HEK293 (cell line): ENCODE measurements around the gene ASTN2.

Experiments
- CTCF ChIA-PET: fragments of 350-600 bp; formaldehyde crosslinking; extraction: SDS; loops from one replicate; lab custom pipeline; 2021; ENCODE audit warnings: antibody characterized with exemption; lab: Yijun Ruan, JAX
- POLR2A ChIA-PET: fragments of 300-600 bp; formaldehyde crosslinking; extraction: SDS; loops from one replicate; lab custom pipeline; 2020; ENCODE audit warnings: antibody characterized with exemption, inconsistent platforms; lab: Yijun Ruan, JAX
- H3K27ac ChIP-seq: fragments of 200-500 bp; sonication (Bioruptor generic); 2 replicates; pipeline ENCODE4 v1.5.1; 2014; ENCODE audit warnings: low read depth, low read length, control low read depth, inconsistent platforms; ENCODE audit errors: extremely low read depth
- H3K36me3 ChIP-seq, 2 experiments: fragments of 200-500 bp in 1 of 2; sonication (Bioruptor generic) in 1 of 2; 1 replicate in 1 of 2; 2 replicates in 1 of 2; pipeline ENCODE4 v1.5.1; 2014 to 2017; ENCODE audit warnings: inconsistent platforms in 2 of 2, low read length in 2 of 2; ENCODE audit not compliant: control insufficient read depth in 2 of 2, insufficient read depth in 1 of 2
- H3K4me1 ChIP-seq: fragments of 200-500 bp; sonication (Bioruptor generic); 2 replicates; pipeline ENCODE4 v1.5.1; 2014; ENCODE audit warnings: mild to moderate bottlenecking, low read length, inconsistent platforms; ENCODE audit not compliant: control insufficient read depth, insufficient read depth
- H3K4me3 ChIP-seq: 2 replicates; pipeline ENCODE4 v1.5.1; 2011; ENCODE audit warnings: low read depth, mild to moderate bottlenecking, control low read depth, low read length, moderate library complexity
- H3K9me3 ChIP-seq: fragments of 200-500 bp; sonication (Bioruptor generic); 2 replicates; pipeline ENCODE4 v1.5.1; 2014; ENCODE audit warnings: low read depth, low read length, inconsistent platforms; ENCODE audit not compliant: control insufficient read depth, insufficient read depth
- OSR2 ChIP-seq: fragments of 450-650 bp; formaldehyde crosslinking; IDR thresholded peaks from 2 replicates; pipeline ENCODE4 v1.5.1; 2016; ENCODE audit warnings: missing biosample characterization, missing genetic modification characterization
- YY2 ChIP-seq: fragments of 450-650 bp; formaldehyde crosslinking; IDR thresholded peaks from 2 replicates; pipeline ENCODE4 v1.5.1; 2016; ENCODE audit warnings: missing biosample characterization, missing genetic modification characterization
- ZBTB21 ChIP-seq: fragments of 450-650 bp; formaldehyde crosslinking; IDR thresholded peaks from 2 replicates; pipeline ENCODE4 v1.5.1; 2017; ENCODE audit warnings: missing biosample characterization, missing genetic modification characterization
- ZBTB7A ChIP-seq: fragments of 450-650 bp; formaldehyde crosslinking; IDR thresholded peaks from 2 replicates; pipeline ENCODE4 v1.5.1; 2016; ENCODE audit warnings: low read depth, missing biosample characterization, missing genetic modification characterization
- ZFHX2 ChIP-seq: fragments of 450-650 bp; formaldehyde crosslinking; conservative IDR thresholded peaks from 2 replicates; pipeline ENCODE4 v1.5.1; 2016; ENCODE audit warnings: missing biosample characterization, missing genetic modification characterization
- ZNF114 ChIP-seq: fragments of 450-650 bp; formaldehyde crosslinking; IDR thresholded peaks from 2 replicates; pipeline ENCODE4 v1.5.0; 2017; ENCODE audit warnings: missing biosample characterization, missing genetic modification characterization
- ZNF140 ChIP-seq: fragments of 450-650 bp; formaldehyde crosslinking; IDR thresholded peaks from 2 replicates; pipeline ENCODE4 v1.5.1; 2016; ENCODE audit warnings: missing biosample characterization, missing genetic modification characterization
- ZNF211 ChIP-seq: fragments of 450-650 bp; formaldehyde crosslinking; IDR thresholded peaks from 2 replicates; pipeline ENCODE4 v1.5.1; 2016; ENCODE audit warnings: low read depth, missing biosample characterization, missing genetic modification characterization
- ZNF266 ChIP-seq: fragments of 450-650 bp; formaldehyde crosslinking; IDR thresholded peaks from 2 replicates; pipeline ENCODE4 v1.5.1; 2016; ENCODE audit warnings: missing biosample characterization, missing genetic modification characterization, low read depth
- ZNF335 ChIP-seq: fragments of 450-650 bp; formaldehyde crosslinking; conservative IDR thresholded peaks from 2 replicates; pipeline ENCODE4 v1.5.1; 2016; ENCODE audit warnings: missing biosample characterization, missing genetic modification characterization
- ZNF394 ChIP-seq: fragments of 450-650 bp; formaldehyde crosslinking; IDR thresholded peaks from 2 replicates; pipeline ENCODE4 v1.5.1; 2016; ENCODE audit warnings: missing biosample characterization, missing genetic modification characterization, mild to moderate bottlenecking, moderate library complexity, borderline replicate concordance
- ZNF416 ChIP-seq: fragments of 450-650 bp; formaldehyde crosslinking; IDR thresholded peaks from 2 replicates; pipeline ENCODE4 v1.5.1; 2016; ENCODE audit warnings: missing biosample characterization, missing genetic modification characterization
- ZNF529 ChIP-seq: fragments of 450-650 bp; formaldehyde crosslinking; IDR thresholded peaks from 2 replicates; pipeline ENCODE4 v1.5.1; 2017; ENCODE audit warnings: missing genetic modification characterization, missing biosample characterization; ENCODE audit not compliant: insufficient replicate concordance
- ZNF585B ChIP-seq: fragments of 450-650 bp; formaldehyde crosslinking; IDR thresholded peaks from 2 replicates; pipeline ENCODE4 v1.5.1; 2016; ENCODE audit warnings: missing biosample characterization, missing genetic modification characterization
- ZNF660 ChIP-seq: fragments of 450-650 bp; IDR thresholded peaks from 2 replicates; pipeline ENCODE4 v1.5.1; 2018; ENCODE audit warnings: missing biosample characterization, mild to moderate bottlenecking, missing genetic modification characterization
- ZNF777 ChIP-seq: fragments of 450-650 bp; formaldehyde crosslinking; IDR thresholded peaks from 2 replicates; pipeline ENCODE4 v1.5.1; 2017; ENCODE audit warnings: missing biosample characterization, missing genetic modification characterization, borderline replicate concordance
- ZSCAN16 ChIP-seq: fragments of 450-650 bp; formaldehyde crosslinking; IDR thresholded peaks from 2 replicates; pipeline ENCODE4 v1.5.1; 2016; ENCODE audit warnings: missing biosample characterization, missing genetic modification characterization
- TF ChIP-seq, protein P1 (sequence below): sonication (generic); formaldehyde crosslinking; IDR thresholded peaks from 2 replicates; pipeline ENCODE4 v1.8.1; 2022; ENCODE audit warnings: mild to moderate bottlenecking, moderate library complexity, missing genetic modification reagents
- TF ChIP-seq, protein P2 (sequence below): fragments of 450-650 bp; formaldehyde crosslinking; conservative IDR thresholded peaks from 2 replicates; pipeline ENCODE4 v1.5.1; 2016; ENCODE audit warnings: low read depth, missing biosample characterization, missing genetic modification characterization

The ASTN2 gene

DNA sequence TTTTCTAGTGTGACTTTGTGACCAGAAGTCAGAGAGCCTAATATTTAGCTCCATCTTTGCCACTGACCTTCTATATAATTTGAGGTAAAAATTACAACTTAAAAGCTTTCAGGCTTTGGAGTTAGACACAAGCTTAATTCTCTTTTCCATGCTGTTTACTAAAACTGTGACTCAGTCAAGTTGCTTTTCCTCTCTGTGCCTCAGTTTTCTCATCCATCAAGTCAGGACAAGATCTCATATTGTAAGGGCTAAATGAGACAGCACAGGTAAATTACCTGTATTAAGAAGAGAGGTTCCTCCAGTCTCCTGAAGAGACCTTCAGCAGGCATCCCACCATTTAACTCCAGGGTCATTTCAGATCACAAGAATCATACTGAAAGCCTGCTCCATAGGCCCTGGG lies 339.2 kb downstream of the ASTN2 start (continued):
- no peak for TF ChIP-seq ZNF777 (tag by site-specific recombination)

DNA sequence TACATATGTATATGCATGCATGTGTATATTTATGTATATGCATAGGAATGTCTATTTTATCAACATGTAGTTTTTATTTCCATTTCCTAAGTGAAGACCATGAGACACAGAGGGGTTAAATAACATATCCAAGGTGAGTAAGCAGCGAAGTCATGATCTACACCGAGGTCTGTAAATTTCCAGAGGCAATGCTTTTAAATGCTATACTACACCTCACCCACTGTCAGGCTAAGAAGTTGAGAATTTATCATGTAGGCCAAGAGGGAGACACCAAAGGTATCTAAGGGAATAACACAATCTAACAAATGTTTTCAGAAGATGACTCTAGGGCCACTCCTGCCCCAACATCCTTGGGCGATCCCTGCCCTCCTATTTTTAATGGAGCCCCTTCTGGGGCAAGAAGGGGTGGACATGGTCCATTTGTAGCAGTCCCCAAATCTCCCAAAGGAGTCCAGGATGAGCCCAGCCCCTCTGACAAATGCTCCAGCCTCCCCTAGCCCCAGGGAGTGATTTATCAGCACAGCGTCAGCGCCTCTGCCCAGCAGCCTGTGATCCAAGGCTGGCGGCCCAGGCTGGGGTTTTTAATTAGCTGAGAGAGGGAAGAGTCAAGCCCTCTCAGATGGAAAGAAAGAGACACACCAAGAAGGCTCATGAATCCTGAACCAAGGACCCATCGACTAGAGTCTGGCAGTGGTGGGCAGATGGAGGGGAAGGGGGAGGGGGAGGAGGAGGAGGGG lies 339.9 kb downstream of the ASTN2 start:
- Histone ChIP-seq H3K4me1 (no peaks in the 10 kb centered on the region), H3K9me3 (no peaks in the 10 kb centered on the region), H3K27ac (no peak overlapping the region), H3K4me3 (no peak overlapping the region), H3K36me3 (no peaks in the 10 kb centered on the region)
- ChIA-PET CTCF (interaction anchor here (0.6 to 1.5 kb wide), 6 partner anchors 15 to 667 kb away, joined by 3 to 5 read pairs (median 4); no protein-coding TSS in a partner anchor), POLR2A (no interaction called here)
- TF ChIP-seq ZNF416 (tag by site-specific recombination) (no peak), OSR2 (tag by site-specific recombination) (no peak), ZNF394 (no peak), ZNF585B (tag by site-specific recombination) (no peak), ZBTB21 (no peak), ZNF140 (tag by site-specific recombination) (no peak), ZNF529 (tag by site-specific recombination) (no peak), ZNF660 (no peak), ZFHX2 (tag by site-specific recombination) (no peak), ZNF266 (tag by site-specific recombination) (no peak), ZNF335 (no peak), ZNF114 (tag by site-specific recombination) (no peak), ZSCAN16 (tag by site-specific recombination) (no peak), ZBTB7A (no peak), YY2 (tag by site-specific recombination) (no peak)
- TF ChIP-seq, protein P1, sequence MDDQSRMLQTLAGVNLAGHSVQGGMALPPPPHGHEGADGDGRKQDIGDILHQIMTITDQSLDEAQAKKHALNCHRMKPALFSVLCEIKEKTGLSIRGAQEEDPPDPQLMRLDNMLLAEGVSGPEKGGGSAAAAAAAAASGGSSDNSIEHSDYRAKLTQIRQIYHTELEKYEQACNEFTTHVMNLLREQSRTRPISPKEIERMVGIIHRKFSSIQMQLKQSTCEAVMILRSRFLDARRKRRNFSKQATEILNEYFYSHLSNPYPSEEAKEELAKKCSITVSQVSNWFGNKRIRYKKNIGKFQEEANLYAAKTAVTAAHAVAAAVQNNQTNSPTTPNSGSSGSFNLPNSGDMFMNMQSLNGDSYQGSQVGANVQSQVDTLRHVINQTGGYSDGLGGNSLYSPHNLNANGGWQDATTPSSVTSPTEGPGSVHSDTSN (CRISPR knock-in tag): no peak
- TF ChIP-seq, protein P2, sequence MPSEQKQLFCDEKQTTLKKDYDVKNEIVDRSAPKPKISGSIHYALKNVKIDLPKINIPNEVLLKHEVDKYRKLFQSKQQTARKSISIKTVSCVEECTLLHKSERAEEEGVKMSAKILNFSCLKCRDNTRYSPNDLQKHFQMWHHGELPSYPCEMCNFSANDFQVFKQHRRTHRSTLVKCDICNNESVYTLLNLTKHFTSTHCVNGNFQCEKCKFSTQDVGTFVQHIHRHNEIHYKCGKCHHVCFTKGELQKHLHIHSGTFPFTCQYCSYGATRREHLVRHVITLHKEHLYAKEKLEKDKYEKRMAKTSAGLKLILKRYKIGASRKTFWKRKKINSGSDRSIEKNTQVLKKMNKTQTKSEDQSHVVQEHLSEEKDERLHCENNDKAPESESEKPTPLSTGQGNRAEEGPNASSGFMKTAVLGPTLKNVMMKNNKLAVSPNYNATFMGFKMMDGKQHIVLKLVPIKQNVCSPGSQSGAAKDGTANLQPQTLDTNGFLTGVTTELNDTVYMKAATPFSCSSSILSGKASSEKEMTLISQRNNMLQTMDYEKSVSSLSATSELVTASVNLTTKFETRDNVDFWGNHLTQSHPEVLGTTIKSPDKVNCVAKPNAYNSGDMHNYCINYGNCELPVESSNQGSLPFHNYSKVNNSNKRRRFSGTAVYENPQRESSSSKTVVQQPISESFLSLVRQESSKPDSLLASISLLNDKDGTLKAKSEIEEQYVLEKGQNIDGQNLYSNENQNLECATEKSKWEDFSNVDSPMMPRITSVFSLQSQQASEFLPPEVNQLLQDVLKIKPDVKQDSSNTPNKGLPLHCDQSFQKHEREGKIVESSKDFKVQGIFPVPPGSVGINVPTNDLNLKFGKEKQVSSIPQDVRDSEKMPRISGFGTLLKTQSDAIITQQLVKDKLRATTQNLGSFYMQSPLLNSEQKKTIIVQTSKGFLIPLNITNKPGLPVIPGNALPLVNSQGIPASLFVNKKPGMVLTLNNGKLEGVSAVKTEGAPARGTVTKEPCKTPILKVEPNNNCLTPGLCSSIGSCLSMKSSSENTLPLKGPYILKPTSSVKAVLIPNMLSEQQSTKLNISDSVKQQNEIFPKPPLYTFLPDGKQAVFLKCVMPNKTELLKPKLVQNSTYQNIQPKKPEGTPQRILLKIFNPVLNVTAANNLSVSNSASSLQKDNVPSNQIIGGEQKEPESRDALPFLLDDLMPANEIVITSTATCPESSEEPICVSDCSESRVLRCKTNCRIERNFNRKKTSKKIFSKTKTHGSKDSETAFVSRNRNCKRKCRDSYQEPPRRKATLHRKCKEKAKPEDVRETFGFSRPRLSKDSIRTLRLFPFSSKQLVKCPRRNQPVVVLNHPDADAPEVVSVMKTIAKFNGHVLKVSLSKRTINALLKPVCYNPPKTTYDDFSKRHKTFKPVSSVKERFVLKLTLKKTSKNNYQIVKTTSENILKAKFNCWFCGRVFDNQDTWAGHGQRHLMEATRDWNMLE (tag by site-specific recombination): no peak

DNA sequence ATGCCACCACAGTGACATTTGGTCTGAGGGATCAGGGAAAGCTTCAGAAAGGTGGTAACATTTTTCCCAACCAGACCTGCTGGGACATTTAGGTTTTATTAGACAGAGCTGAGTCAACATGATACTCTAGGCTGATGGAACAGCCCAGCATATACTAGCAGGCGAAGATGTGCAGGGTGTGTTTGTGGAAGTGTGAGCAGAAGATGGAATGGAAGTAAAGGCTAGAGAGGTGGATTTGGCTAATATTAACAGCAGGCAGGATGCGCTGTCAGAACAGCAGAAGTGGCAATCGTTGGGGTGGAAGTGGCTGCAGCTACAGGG lies 340.6 kb downstream of the ASTN2 start:
- Histone ChIP-seq H3K9me3 (no peaks in the 10 kb centered on the region), H3K36me3 (no peaks in the 10 kb centered on the region), H3K27ac (no peak overlapping the region), H3K4me3 (no peak overlapping the region), H3K4me1 (no peaks in the 10 kb centered on the region)
- TF ChIP-seq ZNF211 (tag by site-specific recombination): no peak
- ChIA-PET CTCF (interaction anchor here (0.6 to 0.8 kb wide), 8 partner anchors 14 to 668 kb away, joined by 3 to 4 read pairs (median 3); no protein-coding TSS in a partner anchor), POLR2A (no interaction called here)
